ENCODE data around the gene NOS3.

NOS3 gene

DNA sequence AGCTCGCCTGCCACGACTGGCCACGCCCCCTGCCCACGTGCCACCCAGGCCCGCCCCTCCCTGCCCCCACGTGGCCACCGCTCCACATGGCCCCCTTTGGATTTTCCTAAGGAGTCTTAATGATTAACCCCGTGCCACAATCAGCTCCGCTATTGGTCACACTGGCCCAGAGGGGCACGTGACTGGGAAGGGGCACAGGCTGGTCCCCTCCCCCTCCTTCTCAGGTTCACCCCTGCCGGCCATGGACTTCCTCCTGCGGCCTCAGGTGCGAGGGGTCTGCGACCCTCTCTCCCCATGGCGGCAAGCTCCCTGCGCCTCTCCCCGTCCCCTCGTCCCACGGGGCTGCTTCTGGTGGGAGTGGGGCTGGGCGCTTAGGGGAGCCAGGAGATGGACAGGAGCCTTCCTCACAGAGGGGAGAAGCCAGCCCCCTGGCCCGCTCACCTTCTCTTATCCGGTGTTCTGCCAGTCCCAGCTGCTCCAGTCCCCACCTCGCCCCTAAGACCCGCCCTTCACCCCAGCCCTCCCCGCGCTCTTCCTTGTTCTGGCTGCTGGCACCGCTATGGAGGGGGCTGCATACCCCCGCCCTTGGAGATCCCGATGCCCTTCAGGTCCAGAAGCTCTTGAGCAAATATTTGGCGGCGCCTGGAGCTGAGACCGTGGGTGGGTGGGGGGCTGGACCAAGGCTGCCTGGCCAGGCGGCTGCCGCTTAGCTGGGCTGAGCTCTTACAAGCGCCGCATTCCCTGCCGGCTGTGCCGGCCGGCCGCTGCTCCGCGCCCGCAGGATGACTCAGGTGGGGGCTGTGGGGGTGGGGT is 71.8 kb downstream of the NOS3 start:
- peak; percentile 57 for DNase-seq (ENCODE audit: insufficient read length, low spot score)
- FAIRE-seq = no peak
- no peak for TF ChIP-seq POLR2A (IDR thresholded peaks at IDR 0.05; ENCODE audit: low read depth, low read length)

DNA sequence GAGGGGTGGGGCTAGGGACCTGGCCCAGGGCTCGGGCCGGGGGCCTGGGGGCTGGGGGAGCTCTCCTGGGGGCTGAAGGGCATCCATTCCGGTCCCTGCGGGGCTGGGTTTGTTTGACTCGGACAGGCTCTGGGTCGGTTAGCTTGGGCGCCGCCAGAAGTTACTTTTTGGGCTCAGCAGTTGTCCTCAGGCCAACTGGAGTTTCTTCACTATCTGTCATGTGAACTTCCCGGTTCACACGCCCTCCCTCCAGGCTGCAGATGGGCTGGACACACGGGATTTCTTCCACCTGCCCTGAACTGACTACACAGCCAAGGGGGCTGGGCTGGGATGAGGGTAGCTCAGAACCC is 72.4 kb downstream of the NOS3 start:
- DNase-seq (ENCODE audit: insufficient read length, low spot score) = no peak
- no peak for TF ChIP-seq POLR2A (IDR thresholded peaks at IDR 0.05; ENCODE audit: low read depth, low read length)
- no peak for FAIRE-seq

Data from H54 (cell line).